HL-60 (cell line): ENCODE measurements around the gene ASB16.

Experiments used
- CTCF ChIP-seq: IDR thresholded peaks from one replicate; pipeline ENCODE4 v1.5.1; 2011; ENCODE audit warnings: low read length, control low read depth, inconsistent platforms; ENCODE audit not compliant: insufficient read depth
- GABPA ChIP-seq: IDR thresholded peaks from 2 replicates; pipeline ENCODE4 v1.6.1; 2012; ENCODE audit warnings: low read depth
- POLR2AphosphoS5 ChIP-seq: IDR thresholded peaks from 2 replicates; pipeline ENCODE4 v1.6.1; 2012; ENCODE audit warnings: low read depth
- REST ChIP-seq: IDR thresholded peaks from 2 replicates; pipeline ENCODE4 v1.6.1; 2012; ENCODE audit warnings: low read depth; ENCODE audit not compliant: insufficient replicate concordance
- SPI1 ChIP-seq: IDR thresholded peaks from 2 replicates; pipeline ENCODE4 v1.6.1; 2012; ENCODE audit warnings: low read depth, mild to moderate bottlenecking, borderline replicate concordance

- no peak for TF ChIP-seq CTCF
- no peak for TF ChIP-seq POLR2AphosphoS5
- no peak for TF ChIP-seq SPI1
- no peak for TF ChIP-seq REST
- TF ChIP-seq GABPA, result no peak
Observed at GRCh38 chr17:44192750-44193149, 22.2 kb downstream of the ASB16 start.
